HEK293 (cell line): ENCODE measurements around the gene CFAP73.

Experiments used
- CTCF ChIP-seq: fragments of 450-650 bp; formaldehyde crosslinking; IDR thresholded peaks from 2 replicates; pipeline ENCODE4 v1.5.1; 2016; ENCODE audit warnings: missing biosample characterization, missing genetic modification characterization
- ZNF670 ChIP-seq: fragments of 450-650 bp; formaldehyde crosslinking; IDR thresholded peaks from 2 replicates; pipeline ENCODE4 v1.5.1; 2016; ENCODE audit warnings: missing biosample characterization, missing genetic modification characterization, low read depth

- TF ChIP-seq CTCF (tag by site-specific recombination) (no peak), ZNF670 (no peak)
Measured at GRCh38 chr12:113120670-113121370, 28.7 kb upstream of the CFAP73 start.
